GM23248 (cell line): ENCODE measurements around the gene CMSS1. TPM values are rescaled to one million over a fixed set of nuclear protein-coding genes. Genes with fewer than 3 reads are reported as not detected.

Experiments
- DNase-seq: peaks from one replicate; pipeline ENCODE4 v3.0.0-alpha.2; 2015
- H2AFZ ChIP-seq: fragments of 200-600 bp; sonication (generic); 2 replicates; pipeline ENCODE4 v1.6.1; 2016; ENCODE audit warnings: antibody characterized with exemption
- H3F3A ChIP-seq: fragments of 200-600 bp; sonication (generic); 2 replicates; pipeline ENCODE4 v1.6.1; 2016; ENCODE audit warnings: mild to moderate bottlenecking, antibody characterized with exemption, mixed run types; ENCODE audit not compliant: insufficient read depth
- H3K27ac ChIP-seq: fragments of 200-600 bp; sonication (generic); 2 replicates; pipeline ENCODE4 v1.5.1; 2016; ENCODE audit warnings: mild to moderate bottlenecking
- H3K27me3 ChIP-seq: fragments of 200-600 bp; sonication (generic); replicated peaks from 2 replicates; pipeline ENCODE4 v1.6.1; 2016; ENCODE audit warnings: mild to moderate bottlenecking; ENCODE audit not compliant: insufficient read depth
- H3K36me3 ChIP-seq: fragments of 200-600 bp; sonication (generic); 2 replicates; pipeline ENCODE4 v1.6.1; 2016; ENCODE audit warnings: low read depth, mild to moderate bottlenecking
- H3K4me1 ChIP-seq: fragments of 200-600 bp; sonication (generic); 2 replicates; pipeline ENCODE4 v1.6.1; 2016; ENCODE audit warnings: mild to moderate bottlenecking; ENCODE audit not compliant: insufficient read depth
- H3K4me2 ChIP-seq: fragments of 200-600 bp; sonication (generic); one replicate; pipeline ENCODE4 v1.6.1; 2016; ENCODE audit warnings: mild to moderate bottlenecking; ENCODE audit not compliant: unreplicated experiment
- H3K4me3 ChIP-seq: fragments of 200-600 bp; sonication (generic); 2 replicates; pipeline ENCODE4 v1.5.1; 2016; ENCODE audit warnings: mild to moderate bottlenecking
- H3K79me2 ChIP-seq: fragments of 200-600 bp; sonication (generic); 2 replicates; pipeline ENCODE4 v1.6.1; 2016; ENCODE audit warnings: mild to moderate bottlenecking; ENCODE audit not compliant: insufficient read depth
- H3K9ac ChIP-seq: fragments of 200-600 bp; sonication (generic); 2 replicates; pipeline ENCODE4 v1.6.1; 2016; ENCODE audit warnings: mild to moderate bottlenecking
- H3K9me2 ChIP-seq: fragments of 200-600 bp; sonication (generic); 2 replicates; pipeline ENCODE4 v1.6.1; 2016; ENCODE audit warnings: mixed run types, mild to moderate bottlenecking, moderate library complexity; ENCODE audit not compliant: insufficient read depth
- H3K9me3 ChIP-seq: fragments of 200-600 bp; sonication (generic); one replicate; pipeline ENCODE4 v1.6.1; 2017; ENCODE audit warnings: low read depth
- H4K20me1 ChIP-seq: fragments of 200-600 bp; sonication (generic); 2 replicates; pipeline ENCODE4 v1.6.0; 2016; ENCODE audit not compliant: insufficient read depth
- EZH2 ChIP-seq: fragments of 200-600 bp; sonication (generic); IDR thresholded peaks from 2 replicates; pipeline ENCODE4 v1.6.1; 2018; ENCODE audit warnings: antibody characterized with exemption, mild to moderate bottlenecking; ENCODE audit not compliant: insufficient read depth, poor library complexity, severe bottlenecking
- EZH2phosphoT487 ChIP-seq: fragments of 200-600 bp; sonication (generic); IDR thresholded peaks from 2 replicates; pipeline ENCODE4 v1.6.1; 2018; ENCODE audit warnings: antibody characterized with exemption, moderate library complexity, mild to moderate bottlenecking, low read depth; ENCODE audit not compliant: insufficient read depth
- WGBS, 2 experiments: methylation state at CpG; one replicate each; pipeline ENCODE4 v1.1.6; 2015 to 2017; ENCODE audit warnings: low lambda C conversion rate in 2 of 2, low coverage in 1 of 2; ENCODE audit errors: missing lambda C conversion rate in 2 of 2; 5-methylcytosine and 5-hydroxymethylcytosine counted together
- in situ Hi-C: fragments of 300-500 bp; cut with MboI; formaldehyde crosslinking; loops from 2 replicates; pipeline ENCODE4 v1.15.0; 2020
- polyA plus RNA-seq: library from polyadenylated mRNA; unstranded; fragments of >200 nt; fragmentation: Nextera tagmentation; extraction: Ambion mirVana; gene quantifications from 2 replicates; pipeline ENCODE4 v1.2.1, GENCODE V29; 2016
- total RNA-seq: library from RNA; depleted of rRNA; stranded (reverse); fragments of >200 nt; shearing (Covaris generic); gene quantifications from 2 replicates; pipeline ENCODE4 v1.2.3, GENCODE V29; 2014

CMSS1 gene
- total and polyA plus RNA-seq, 2 experiments from 2014 or later, result 17.2 to 26.6 TPM

- Histone ChIP-seq H3F3A (0 out of 2 replicates have a peak, but pooled peaks cover 5% of the 10 kb centered on the region), H4K20me1 (no peaks in the 10 kb centered on the region), H3K9me2 (no peaks in the 10 kb centered on the region), H2AFZ (no peak overlapping the region), H3K79me2 (no peaks in the 10 kb centered on the region), H3K27me3 (no peaks in the 10 kb centered on the region), H3K9me3 (no peaks in the 10 kb centered on the region), H3K4me1 (peaks cover 17% of the 10 kb centered on the region), H3K36me3 (no peaks in the 10 kb centered on the region), H3K4me2 (no peak overlapping the region), H3K4me3 (no peak overlapping the region), H3K9ac (no peak overlapping the region), H3K27ac (no peak overlapping the region)
- no peak for DNase-seq
- WGBS, 2 experiments, result 93 to 95% methylated on average over 26 of the region's 26 CpGs
- in situ Hi-C loops, result no loop called here
- TF ChIP-seq EZH2phosphoT487 (no peak), EZH2 (no peak)
These were observed 407.5 kb downstream of the CMSS1 start for GRCh38 chr3:100225193-100225592.

DNA sequence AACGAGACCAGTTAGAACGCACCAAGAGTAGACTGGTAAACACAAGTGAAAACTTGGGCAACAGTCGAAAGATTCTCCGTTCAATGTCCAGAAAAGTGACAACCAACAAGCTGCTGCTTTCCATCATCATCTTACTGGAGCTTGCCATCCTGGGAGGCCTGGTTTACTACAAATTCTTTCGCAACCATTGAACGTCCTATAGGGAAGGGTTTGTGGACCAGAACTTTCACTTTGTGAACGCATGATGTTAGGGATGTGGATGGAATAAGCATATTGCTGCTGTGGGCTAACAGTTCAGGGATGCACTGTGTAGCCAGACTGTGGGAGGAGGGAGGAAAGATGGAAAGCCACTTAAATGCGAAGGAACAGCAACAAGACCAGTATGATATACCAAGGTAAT is 408.2 kb downstream of the CMSS1 start:
- Histone ChIP-seq H3K4me2 (no peak overlapping the region), H3K27ac (no peak overlapping the region), H3K9me3 (no peaks in the 10 kb centered on the region), H3K79me2 (no peaks in the 10 kb centered on the region), H3F3A (0 out of 2 replicates have a peak, but pooled peaks cover 5% of the 10 kb centered on the region), H3K4me1 (peaks cover 20% of the 10 kb centered on the region), H3K9me2 (no peaks in the 10 kb centered on the region), H4K20me1 (no peaks in the 10 kb centered on the region), H3K9ac (no peak overlapping the region), H2AFZ (no peak overlapping the region), H3K4me3 (no peak overlapping the region), H3K36me3 (no peaks in the 10 kb centered on the region), H3K27me3 (no peaks in the 10 kb centered on the region)
- 96 to 99% methylated on average over 8 of the region's 8 CpGs for WGBS, 2 experiments
- TF ChIP-seq EZH2phosphoT487 (no peak), EZH2 (no peak)
- in situ Hi-C loops, result no loop called here
- DNase-seq, result no peak

DNA sequence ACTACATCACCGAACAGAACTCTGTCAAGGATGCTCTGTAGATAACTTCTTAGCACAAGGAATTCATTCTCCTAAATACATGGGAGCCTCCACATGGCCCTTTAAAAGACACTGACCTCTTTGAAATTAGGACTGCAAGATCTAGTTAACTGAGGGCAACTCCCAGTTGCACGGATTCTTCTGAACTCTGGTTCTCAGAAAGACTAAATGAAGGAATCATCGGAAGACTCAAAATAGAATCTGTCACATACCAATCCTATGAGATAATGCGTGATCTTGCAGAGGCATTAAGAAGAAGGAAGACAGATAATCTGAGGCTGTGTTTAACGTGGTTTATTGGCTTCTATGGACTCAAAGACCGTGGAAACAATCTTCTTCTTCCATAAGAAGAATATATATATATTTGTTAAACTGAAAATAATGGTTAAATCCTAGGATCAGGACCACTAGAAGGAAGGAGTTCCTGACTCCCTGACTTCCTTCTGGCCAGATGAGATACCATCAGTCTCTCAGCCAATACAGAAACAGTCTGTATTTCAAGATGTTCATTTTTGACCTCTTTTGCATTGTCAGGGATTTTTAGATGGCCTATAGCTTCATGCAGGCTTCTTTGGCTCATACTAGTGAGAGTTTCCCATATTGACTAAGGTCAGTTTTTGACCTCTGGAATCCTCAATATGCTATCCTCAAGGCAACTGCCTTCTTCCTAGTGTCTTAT is 409.2 kb downstream of the CMSS1 start:
- no peak for TF ChIP-seq EZH2
- H3K36me3 ChIP-seq, result no peaks in the 10 kb centered on the region
- no peaks in the 10 kb centered on the region for H3K9me2 ChIP-seq
- peaks cover 22% of the 10 kb centered on the region for H3K4me1 ChIP-seq
- no peaks in the 10 kb centered on the region for H3K9me3 ChIP-seq
- H3K27me3 ChIP-seq, result no peaks in the 10 kb centered on the region
- no peak overlapping the region for H3K9ac ChIP-seq
- H3K4me3 ChIP-seq, result no peak overlapping the region
- peak; percentile 60 for DNase-seq
- WGBS, 2 experiments, result 33 to 38% methylated on average over 6 of the region's 6 CpGs
- H4K20me1 ChIP-seq, result no peaks in the 10 kb centered on the region
- 0 out of 2 replicates have a peak, but pooled peaks cover 5% of the 10 kb centered on the region for H3F3A ChIP-seq
- peak overlapping the region; percentile 31 for H3K4me2 ChIP-seq
- in situ Hi-C loops, result no loop called here
- no peak overlapping the region for H3K27ac ChIP-seq
- no peaks in the 10 kb centered on the region for H3K79me2 ChIP-seq
- peak overlapping the region; percentile 18; the same call in 1 of the 2 replicates for H2AFZ ChIP-seq

GRCh38 chr3:100227511-100227921 is 409.9 kb downstream of the CMSS1 start:
- Histone ChIP-seq H3K36me3 (no peaks in the 10 kb centered on the region), H3K4me2 (peak overlapping the region; percentile 31)

More at GRCh38 chr3:100227511-100227921, 409.9 kb downstream of the CMSS1 start:
- Histone ChIP-seq H3K27me3 (no peaks in the 10 kb centered on the region), H2AFZ (peak overlapping the region; percentile 18; the same call in 1 of the 2 replicates), H4K20me1 (no peaks in the 10 kb centered on the region), H3K9ac (no peak overlapping the region), H3K4me3 (no peak overlapping the region), H3K4me1 (peaks cover 22% of the 10 kb centered on the region), H3K79me2 (no peaks in the 10 kb centered on the region), H3K27ac (no peak overlapping the region), H3F3A (0 out of 2 replicates have a peak, but pooled peaks cover 5% of the 10 kb centered on the region), H3K9me3 (no peaks in the 10 kb centered on the region), H3K9me2 (no peaks in the 10 kb centered on the region)
- TF ChIP-seq EZH2phosphoT487 (no peak), EZH2 (no peak)
- no peak for DNase-seq
- in situ Hi-C loops, result no loop called here
- WGBS, 2 experiments, result 78 to 83% methylated on average over 2 of the region's 2 CpGs
